Endothelial cell (in vitro differentiated cells): ENCODE measurements around the gene BET1L. TPM values are rescaled to one million over a fixed set of nuclear protein-coding genes. Genes with fewer than 3 reads are reported as not detected.
"Not testable (repeated sequence)": the region's sequence is repeated elsewhere in the genome, so short reads cannot be mapped to it uniquely, and the experiment has no call there.

Experiments
- DNase-seq: peaks from one replicate; pipeline ENCODE4 v3.0.0; 2021; ENCODE audit warnings: low spot score
- H3K27ac Mint-ChIP-seq: one replicate; pipeline ENCODE4 v1.8.0; 2021; ENCODE audit warnings: mixed read lengths, inconsistent platforms; ENCODE audit not compliant: unreplicated experiment
- H3K27me3 Mint-ChIP-seq: one replicate; pipeline ENCODE4 v1.8.0; 2021; ENCODE audit warnings: mild to moderate bottlenecking, moderate library complexity, mixed read lengths, inconsistent platforms; ENCODE audit not compliant: unreplicated experiment
- H3K36me3 Mint-ChIP-seq: one replicate; pipeline ENCODE4 v1.8.0; 2021; ENCODE audit warnings: mild to moderate bottlenecking, low read depth, mixed read lengths, inconsistent platforms; ENCODE audit not compliant: unreplicated experiment
- H3K4me1 Mint-ChIP-seq: one replicate; pipeline ENCODE4 v1.8.0; 2021; ENCODE audit warnings: mild to moderate bottlenecking, mixed read lengths, inconsistent platforms; ENCODE audit not compliant: unreplicated experiment
- H3K4me3 Mint-ChIP-seq: one replicate; pipeline ENCODE4 v1.8.0; 2021; ENCODE audit warnings: mild to moderate bottlenecking, mixed read lengths, inconsistent platforms; ENCODE audit not compliant: unreplicated experiment
- H3K9me3 Mint-ChIP-seq: one replicate; pipeline ENCODE4 v1.8.0; 2021; ENCODE audit warnings: mixed read lengths, inconsistent platforms; ENCODE audit not compliant: unreplicated experiment
- total RNA-seq: library from RNA; stranded (reverse); fragmentation: NEBNext Ultra II Directional; extraction: Animal tissue kit (Norgen Biotek cat#: 25700); gene quantifications from one replicate; pipeline ENCODE4 v1.2.1, GENCODE V29; 2021; ENCODE audit not compliant: unreplicated experiment
- TF ChIP-seq, protein P1 (sequence below): fragments of 200-600 bp; sonication (generic); IDR thresholded peaks from one replicate; pipeline ENCODE4 v1.5.0; 2021; ENCODE audit warnings: antibody characterized with exemption; ENCODE audit not compliant: unreplicated experiment

BET1L gene
- total RNA-seq, 1 donor from 2014 or later: 64.4 TPM

DNA sequence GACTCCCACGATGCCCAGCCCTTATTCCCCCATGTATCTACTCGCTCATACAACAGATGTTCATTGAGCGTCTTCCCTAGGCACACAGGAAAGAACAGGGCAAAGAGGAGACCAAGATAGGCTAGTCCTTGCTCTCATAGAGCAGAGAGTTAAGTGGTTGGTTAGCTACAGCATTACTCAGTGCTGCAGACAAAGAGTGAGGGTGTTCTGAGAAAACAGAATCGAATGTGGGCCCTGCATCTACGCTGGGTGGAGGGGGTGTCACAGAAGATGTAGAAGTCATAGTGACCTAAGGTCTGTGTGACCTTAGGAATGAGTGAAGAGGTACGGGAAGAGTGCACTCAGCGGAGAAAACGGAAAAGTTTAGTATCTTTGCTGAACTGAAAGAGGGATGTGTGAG lies 41.9 kb upstream of the BET1L start:
- no peaks in the 10 kb centered on the region for H3K4me1 Mint-ChIP-seq
- peak overlapping the region; percentile 27 for H3K4me3 Mint-ChIP-seq
- peaks cover 7% of the 10 kb centered on the region for H3K27me3 Mint-ChIP-seq
- TF ChIP-seq, protein P1, sequence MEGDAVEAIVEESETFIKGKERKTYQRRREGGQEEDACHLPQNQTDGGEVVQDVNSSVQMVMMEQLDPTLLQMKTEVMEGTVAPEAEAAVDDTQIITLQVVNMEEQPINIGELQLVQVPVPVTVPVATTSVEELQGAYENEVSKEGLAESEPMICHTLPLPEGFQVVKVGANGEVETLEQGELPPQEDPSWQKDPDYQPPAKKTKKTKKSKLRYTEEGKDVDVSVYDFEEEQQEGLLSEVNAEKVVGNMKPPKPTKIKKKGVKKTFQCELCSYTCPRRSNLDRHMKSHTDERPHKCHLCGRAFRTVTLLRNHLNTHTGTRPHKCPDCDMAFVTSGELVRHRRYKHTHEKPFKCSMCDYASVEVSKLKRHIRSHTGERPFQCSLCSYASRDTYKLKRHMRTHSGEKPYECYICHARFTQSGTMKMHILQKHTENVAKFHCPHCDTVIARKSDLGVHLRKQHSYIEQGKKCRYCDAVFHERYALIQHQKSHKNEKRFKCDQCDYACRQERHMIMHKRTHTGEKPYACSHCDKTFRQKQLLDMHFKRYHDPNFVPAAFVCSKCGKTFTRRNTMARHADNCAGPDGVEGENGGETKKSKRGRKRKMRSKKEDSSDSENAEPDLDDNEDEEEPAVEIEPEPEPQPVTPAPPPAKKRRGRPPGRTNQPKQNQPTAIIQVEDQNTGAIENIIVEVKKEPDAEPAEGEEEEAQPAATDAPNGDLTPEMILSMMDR: no peak
- DNase-seq: no peak
- H3K27ac Mint-ChIP-seq: no peak overlapping the region
- no peaks in the 10 kb centered on the region for H3K9me3 Mint-ChIP-seq
- H3K36me3 Mint-ChIP-seq: peaks cover 59% of the 10 kb centered on the region

GRCh38 chr11:244376-244775 lies 37.2 kb upstream of the BET1L start:
- peaks cover 43% of the 10 kb centered on the region for H3K36me3 Mint-ChIP-seq
- TF ChIP-seq, protein P1: no peak
- no peak overlapping the region for H3K27ac Mint-ChIP-seq
- no peaks in the 10 kb centered on the region for H3K4me1 Mint-ChIP-seq
- H3K27me3 Mint-ChIP-seq: peaks cover 4% of the 10 kb centered on the region
- no peak overlapping the region for H3K4me3 Mint-ChIP-seq
- DNase-seq: no peak
- no peaks in the 10 kb centered on the region for H3K9me3 Mint-ChIP-seq

DNA sequence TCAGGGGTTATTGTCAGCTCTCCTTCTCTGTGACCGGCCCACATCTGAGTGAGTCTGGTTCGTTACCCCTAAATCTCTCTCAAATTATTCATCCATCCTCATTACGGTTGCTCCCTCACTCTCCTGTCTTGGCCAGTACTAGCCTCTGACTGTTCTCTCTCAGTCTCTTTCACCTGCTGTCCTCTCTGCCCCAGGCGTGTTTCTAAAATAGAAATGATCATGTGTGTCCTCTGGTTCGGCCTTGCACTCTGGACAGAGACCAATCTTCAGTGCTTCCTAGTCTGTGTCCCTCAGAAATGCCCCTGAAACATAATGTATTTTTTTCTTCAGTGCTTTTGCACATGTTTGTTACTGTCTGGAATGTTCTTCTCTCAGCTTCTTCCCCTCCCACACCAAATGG lies 34.4 kb upstream of the BET1L start:
- no peaks in the 10 kb centered on the region for H3K9me3 Mint-ChIP-seq
- H3K36me3 Mint-ChIP-seq: peaks cover 29% of the 10 kb centered on the region
- TF ChIP-seq, protein P1: no peak
- peaks cover 9% of the 10 kb centered on the region for H3K4me1 Mint-ChIP-seq
- H3K27ac Mint-ChIP-seq: no peak overlapping the region
- peaks cover 4% of the 10 kb centered on the region for H3K27me3 Mint-ChIP-seq
- peak overlapping the region; percentile 6 for H3K4me3 Mint-ChIP-seq
- no peak for DNase-seq

GRCh38 chr11:240315-240714 lies 33.1 kb upstream of the BET1L start:
- Mint-ChIP-seq H3K4me3 (peak overlapping the region; percentile 14), H3K27ac (no peak overlapping the region), H3K9me3 (no peaks in the 10 kb centered on the region), H3K27me3 (peaks cover 7% of the 10 kb centered on the region), H3K36me3 (peaks cover 26% of the 10 kb centered on the region), H3K4me1 (peaks cover 11% of the 10 kb centered on the region)
- TF ChIP-seq, protein P1: no peak
- no peak for DNase-seq

DNA sequence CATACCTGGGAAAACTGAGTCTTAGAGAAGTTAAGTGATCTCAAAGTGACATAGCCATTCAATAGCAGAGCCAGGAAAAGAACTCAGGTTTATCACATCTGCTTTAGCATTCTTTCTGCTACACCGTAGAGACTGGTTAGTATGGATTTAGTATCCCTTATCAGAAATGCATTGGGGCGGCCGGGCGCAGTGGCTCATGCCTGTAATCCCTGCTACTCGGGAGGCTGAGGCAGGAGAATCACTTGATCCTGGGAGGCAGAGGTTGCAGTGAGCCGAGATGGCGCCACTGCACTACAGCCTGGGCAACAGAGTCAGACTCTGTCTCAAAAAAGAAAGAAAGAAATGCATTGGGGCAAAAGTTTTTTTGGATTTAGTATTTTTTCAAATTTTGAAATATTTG lies 31.1 kb upstream of the BET1L start:
- Mint-ChIP-seq H3K4me1 (peaks cover 11% of the 10 kb centered on the region), H3K36me3 (peaks cover 21% of the 10 kb centered on the region), H3K27ac (peak overlapping the region; percentile 99), H3K4me3 (peak overlapping the region; percentile 98)
- not testable (repeated sequence) for H3K27me3 Mint-ChIP-seq, H3K9me3 Mint-ChIP-seq, DNase-seq
